Neural progenitor cell (in vitro differentiated cells): ENCODE data around the gene UGP2. TPM values are rescaled to one million over a fixed set of nuclear protein-coding genes. Genes with fewer than 3 reads are reported as not detected.
A peak's percentile ranks its signal among the peaks of the same experiment; 100 is the strongest.

Experiments used
- DNase-seq: peaks from one replicate; pipeline ENCODE4 v3.0.0-alpha.2; 2016; ENCODE audit warnings: low spot score
- H2AFZ ChIP-seq: fragments of 200-600 bp; sonication (generic); replicated peaks from 2 replicates; pipeline ENCODE4 v1.6.1; 2016; ENCODE audit warnings: antibody characterized with exemption
- H3F3A ChIP-seq: fragments of 200-600 bp; sonication (generic); 2 replicates; pipeline ENCODE4 v1.6.1; 2016; ENCODE audit warnings: antibody characterized with exemption, low read depth
- H3K27ac ChIP-seq: fragments of 200-600 bp; sonication (generic); 2 replicates; pipeline ENCODE4 v1.5.1; 2016; ENCODE audit warnings: mild to moderate bottlenecking
- H3K27me3 ChIP-seq: fragments of 200-600 bp; sonication (generic); 2 replicates; pipeline ENCODE4 v1.6.1; 2016; ENCODE audit warnings: mild to moderate bottlenecking, moderate library complexity
- H3K36me3 ChIP-seq: fragments of 200-600 bp; sonication (generic); 2 replicates; pipeline ENCODE4 v1.5.1; 2016
- H3K4me1 ChIP-seq: fragments of 200-600 bp; sonication (generic); 2 replicates; pipeline ENCODE4 v1.6.1; 2016; ENCODE audit warnings: mixed run types
- H3K4me2 ChIP-seq: fragments of 200-600 bp; sonication (generic); 2 replicates; pipeline ENCODE4 v1.6.1; 2016
- H3K4me3 ChIP-seq: fragments of 200-600 bp; sonication (generic); 2 replicates; pipeline ENCODE4 v1.5.1; 2016
- H3K79me2 ChIP-seq: fragments of 200-600 bp; sonication (generic); 2 replicates; pipeline ENCODE4 v1.6.1; 2016; ENCODE audit warnings: low read depth
- H3K9ac ChIP-seq: fragments of 200-600 bp; sonication (generic); 2 replicates; pipeline ENCODE4 v1.6.1; 2016
- H3K9me3 ChIP-seq: fragments of 200-600 bp; sonication (generic); 2 replicates; pipeline ENCODE4 v1.5.1; 2016; ENCODE audit warnings: low read depth
- H4K20me1 ChIP-seq: fragments of 200-600 bp; sonication (generic); 2 replicates; pipeline ENCODE4 v1.6.1; 2016; ENCODE audit warnings: low read depth
- H3K27ac Mint-ChIP-seq: 3 replicates; pipeline ENCODE4 v1.8.0; 2021; ENCODE audit warnings: mixed read lengths
- H3K27me3 Mint-ChIP-seq: 2 replicates; pipeline ENCODE4 v1.8.0; 2022; ENCODE audit warnings: low read depth, mild to moderate bottlenecking, inconsistent platforms, moderate library complexity, mixed read lengths; ENCODE audit not compliant: insufficient read depth
- H3K36me3 Mint-ChIP-seq: 3 replicates; pipeline ENCODE4 v1.8.0; 2021; ENCODE audit warnings: mixed read lengths
- H3K4me1 Mint-ChIP-seq: 3 replicates; pipeline ENCODE4 v1.8.0; 2021; ENCODE audit warnings: mixed read lengths
- H3K4me3 Mint-ChIP-seq: 3 replicates; pipeline ENCODE4 v1.8.0; 2021; ENCODE audit warnings: mild to moderate bottlenecking, moderate library complexity, mixed read lengths
- H3K9me3 Mint-ChIP-seq: 3 replicates; pipeline ENCODE4 v1.8.0; 2020; ENCODE audit warnings: mixed read lengths
- EZH2 ChIP-seq: fragments of 200-600 bp; sonication (generic); IDR thresholded peaks from 2 replicates; pipeline ENCODE4 v1.6.1; 2017; ENCODE audit warnings: antibody characterized with exemption, mild to moderate bottlenecking, moderate library complexity
- EZH2phosphoT487 ChIP-seq: fragments of 200-600 bp; sonication (generic); IDR thresholded peaks from 2 replicates; pipeline ENCODE4 v1.6.1; 2017; ENCODE audit warnings: antibody characterized with exemption
- total RNA-seq: library from RNA; depleted of rRNA; stranded (reverse); fragments of >200 nt; gene quantifications from 2 replicates; pipeline ENCODE4 v1.2.3, GENCODE V29; 2015; ENCODE audit warnings: low replicate concordance
- TF ChIP-seq, protein P1 (sequence below): fragments of 200-600 bp; sonication (generic); IDR thresholded peaks from 2 replicates; pipeline ENCODE4 v1.5.1; 2017; ENCODE audit warnings: antibody characterized with exemption, mild to moderate bottlenecking

Gene UGP2
- 78.6 and 126 TPM in 2 replicates for total RNA-seq

DNA sequence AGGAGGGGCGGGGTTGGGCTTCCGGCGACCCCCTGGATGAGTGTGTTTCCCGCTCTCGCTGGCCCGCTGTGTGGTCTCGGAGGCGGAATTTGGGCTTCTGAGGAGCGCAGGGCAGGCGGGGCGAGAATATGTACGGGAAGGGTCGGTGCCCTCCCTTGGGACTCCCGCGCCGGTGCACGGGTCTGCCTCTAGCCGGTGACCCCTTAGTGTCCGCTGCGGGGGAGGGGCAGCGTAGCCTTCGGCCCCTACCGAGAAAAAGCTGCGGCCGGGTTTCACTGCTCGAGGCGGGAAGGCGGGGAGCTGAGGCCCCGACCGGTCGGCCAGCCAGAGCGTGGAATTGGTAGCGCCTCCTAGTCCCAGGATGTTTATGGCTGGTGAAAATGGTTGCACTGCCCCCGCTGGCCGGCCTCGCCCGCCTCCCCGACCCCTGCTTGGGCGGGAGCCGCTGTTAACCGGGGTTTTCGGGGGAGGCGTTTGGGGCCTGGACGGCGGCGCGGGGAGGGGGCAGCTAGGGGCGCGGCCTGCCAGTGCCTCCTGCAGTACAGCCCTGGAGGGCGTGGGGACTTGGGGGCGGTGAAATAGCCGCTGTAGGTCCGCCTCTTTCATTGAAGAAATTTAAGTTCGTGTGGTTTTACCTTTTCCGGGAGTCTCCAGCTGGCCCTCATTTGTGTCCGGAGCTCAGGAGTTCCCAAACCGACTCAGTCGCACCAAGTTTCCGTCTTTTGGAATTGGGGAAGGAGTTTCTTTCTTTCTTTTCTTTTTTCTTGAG lies at the start of gene UGP2:
TSS of gene UGP2 (plus strand) at position 643 of the 769 bp plus-strand sequence. CDS start 290 bp downstream, outside the sequence.
- Mint-ChIP-seq H3K27ac (peak within 1 kb of the TSS; percentile 96), H3K4me3 (peak within 1 kb of the TSS; percentile 96), H3K9me3 (peaks cover 1% of the 10 kb centered on the region), H3K4me1 (peaks cover 26% of the 10 kb centered on the region), H3K36me3 (peaks cover 5% of the 10 kb centered on the region), H3K27me3 (peaks cover 4% of the 10 kb centered on the region)
- TF ChIP-seq, protein P1, sequence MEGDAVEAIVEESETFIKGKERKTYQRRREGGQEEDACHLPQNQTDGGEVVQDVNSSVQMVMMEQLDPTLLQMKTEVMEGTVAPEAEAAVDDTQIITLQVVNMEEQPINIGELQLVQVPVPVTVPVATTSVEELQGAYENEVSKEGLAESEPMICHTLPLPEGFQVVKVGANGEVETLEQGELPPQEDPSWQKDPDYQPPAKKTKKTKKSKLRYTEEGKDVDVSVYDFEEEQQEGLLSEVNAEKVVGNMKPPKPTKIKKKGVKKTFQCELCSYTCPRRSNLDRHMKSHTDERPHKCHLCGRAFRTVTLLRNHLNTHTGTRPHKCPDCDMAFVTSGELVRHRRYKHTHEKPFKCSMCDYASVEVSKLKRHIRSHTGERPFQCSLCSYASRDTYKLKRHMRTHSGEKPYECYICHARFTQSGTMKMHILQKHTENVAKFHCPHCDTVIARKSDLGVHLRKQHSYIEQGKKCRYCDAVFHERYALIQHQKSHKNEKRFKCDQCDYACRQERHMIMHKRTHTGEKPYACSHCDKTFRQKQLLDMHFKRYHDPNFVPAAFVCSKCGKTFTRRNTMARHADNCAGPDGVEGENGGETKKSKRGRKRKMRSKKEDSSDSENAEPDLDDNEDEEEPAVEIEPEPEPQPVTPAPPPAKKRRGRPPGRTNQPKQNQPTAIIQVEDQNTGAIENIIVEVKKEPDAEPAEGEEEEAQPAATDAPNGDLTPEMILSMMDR = peak; percentile 42
- TF ChIP-seq EZH2 (peak; percentile 22), EZH2phosphoT487 (peak; percentile 17)
- no peaks in the 10 kb centered on the region for H3K27me3 ChIP-seq
- H3K9ac ChIP-seq = peak within 1 kb of the TSS; percentile 55
- H3K4me1 ChIP-seq = peaks cover 34% of the 10 kb centered on the region
- peak within 1 kb of the TSS; percentile 76 for H3K4me3 ChIP-seq
- peaks cover 53% of the 10 kb centered on the region for H3K79me2 ChIP-seq
- no peaks in the 10 kb centered on the region for H4K20me1 ChIP-seq
- peaks cover 35% of the 10 kb centered on the region for H3F3A ChIP-seq
- H3K4me2 ChIP-seq = peak within 1 kb of the TSS; percentile 94
- H3K27ac ChIP-seq = peak within 1 kb of the TSS; percentile 98
- peak; percentile 94 for DNase-seq
- H2AFZ ChIP-seq = peak within 1 kb of the TSS; percentile 57
- no peaks in the 10 kb centered on the region for H3K9me3 ChIP-seq
- no peaks in the 10 kb centered on the region for H3K36me3 ChIP-seq

DNA sequence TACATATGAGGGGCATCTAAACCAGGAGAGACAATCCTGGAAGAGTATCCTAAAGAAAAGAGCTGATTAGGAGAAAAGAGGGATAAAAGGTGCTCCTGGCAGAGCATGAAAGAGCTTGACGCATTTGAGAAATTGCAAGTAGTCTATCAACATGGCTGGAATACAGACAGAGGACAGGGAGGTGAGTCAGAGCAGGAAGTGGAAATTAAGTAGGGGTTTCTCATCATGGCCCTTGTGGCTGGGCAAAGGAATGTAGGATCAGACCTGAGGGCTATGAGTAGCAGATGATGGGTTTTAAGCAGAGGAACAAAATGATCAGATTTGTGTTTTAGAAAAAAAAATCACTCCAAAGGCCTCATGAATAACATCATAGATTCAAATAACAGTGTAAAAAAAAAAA lies 49.2 kb upstream of the UGP2 start:
- no peak for DNase-seq
- Histone ChIP-seq H3K4me2 (no peak overlapping the region), H3K9ac (no peak overlapping the region), H3K79me2 (no peaks in the 10 kb centered on the region), H3K27ac (no peak overlapping the region), H2AFZ (no peak overlapping the region), H3K27me3 (no peaks in the 10 kb centered on the region), H3F3A (no peaks in the 10 kb centered on the region), H3K4me3 (no peak overlapping the region), H3K4me1 (no peaks in the 10 kb centered on the region), H4K20me1 (no peaks in the 10 kb centered on the region), H3K36me3 (no peaks in the 10 kb centered on the region), H3K9me3 (no peaks in the 10 kb centered on the region)
- Mint-ChIP-seq H3K36me3 (no peaks in the 10 kb centered on the region), H3K4me3 (no peak overlapping the region), H3K4me1 (no peaks in the 10 kb centered on the region), H3K27ac (no peak overlapping the region), H3K9me3 (no peaks in the 10 kb centered on the region), H3K27me3 (no peaks in the 10 kb centered on the region)
- TF ChIP-seq, protein P1 = no peak
- TF ChIP-seq EZH2phosphoT487 (no peak), EZH2 (no peak)

DNA sequence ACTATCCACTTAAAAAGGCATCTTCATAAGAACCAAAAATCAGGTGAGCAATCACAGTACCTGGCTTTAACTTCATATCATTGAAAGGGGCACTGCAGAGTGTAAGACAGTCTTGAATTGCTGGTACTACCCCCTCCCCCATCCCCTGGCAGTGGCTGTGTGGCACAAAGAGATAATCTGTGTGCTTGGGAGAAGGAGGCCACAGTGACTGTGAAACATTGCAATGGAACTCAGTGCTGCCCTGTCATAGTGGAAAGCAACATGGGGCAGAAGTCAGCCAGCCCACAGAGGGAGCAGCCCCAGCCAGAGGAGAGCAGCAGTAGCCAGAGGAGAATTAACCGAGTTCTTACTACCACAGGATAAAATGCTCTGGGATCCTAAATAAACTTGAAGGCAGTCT lies 45.3 kb upstream of the UGP2 start:
- H3K4me3 Mint-ChIP-seq = no peak overlapping the region
- Histone ChIP-seq H3K4me2 (no peak overlapping the region), H3K36me3 (no peaks in the 10 kb centered on the region), H2AFZ (peak overlapping the region; percentile 54), H3K79me2 (no peaks in the 10 kb centered on the region), H3F3A (no peaks in the 10 kb centered on the region), H3K27ac (no peak overlapping the region), H3K4me3 (no peak overlapping the region), H3K9me3 (no peaks in the 10 kb centered on the region), H3K27me3 (no peaks in the 10 kb centered on the region), H3K4me1 (no peaks in the 10 kb centered on the region), H3K9ac (no peak overlapping the region), H4K20me1 (no peaks in the 10 kb centered on the region)
- H3K36me3 Mint-ChIP-seq = no peaks in the 10 kb centered on the region
- no peaks in the 10 kb centered on the region for H3K4me1 Mint-ChIP-seq
- TF ChIP-seq EZH2 (no peak), EZH2phosphoT487 (no peak)
- TF ChIP-seq, protein P1 = no peak
- no peaks in the 10 kb centered on the region for H3K27me3 Mint-ChIP-seq
- DNase-seq = no peak
- H3K9me3 Mint-ChIP-seq = no peaks in the 10 kb centered on the region
- H3K27ac Mint-ChIP-seq = no peak overlapping the region
